Smooth muscle cell of the brain vasculature (primary cell): Measurements from ENCODE around the gene AURKB.
A peak's percentile ranks its signal among the peaks of the same experiment; 100 is the strongest.

Source experiments
- DNase-seq: peaks from one replicate; pipeline ENCODE4 v3.0.0-alpha.2; 2012; ENCODE audit warnings: low read depth, low spot score

Gene AURKB

DNA sequence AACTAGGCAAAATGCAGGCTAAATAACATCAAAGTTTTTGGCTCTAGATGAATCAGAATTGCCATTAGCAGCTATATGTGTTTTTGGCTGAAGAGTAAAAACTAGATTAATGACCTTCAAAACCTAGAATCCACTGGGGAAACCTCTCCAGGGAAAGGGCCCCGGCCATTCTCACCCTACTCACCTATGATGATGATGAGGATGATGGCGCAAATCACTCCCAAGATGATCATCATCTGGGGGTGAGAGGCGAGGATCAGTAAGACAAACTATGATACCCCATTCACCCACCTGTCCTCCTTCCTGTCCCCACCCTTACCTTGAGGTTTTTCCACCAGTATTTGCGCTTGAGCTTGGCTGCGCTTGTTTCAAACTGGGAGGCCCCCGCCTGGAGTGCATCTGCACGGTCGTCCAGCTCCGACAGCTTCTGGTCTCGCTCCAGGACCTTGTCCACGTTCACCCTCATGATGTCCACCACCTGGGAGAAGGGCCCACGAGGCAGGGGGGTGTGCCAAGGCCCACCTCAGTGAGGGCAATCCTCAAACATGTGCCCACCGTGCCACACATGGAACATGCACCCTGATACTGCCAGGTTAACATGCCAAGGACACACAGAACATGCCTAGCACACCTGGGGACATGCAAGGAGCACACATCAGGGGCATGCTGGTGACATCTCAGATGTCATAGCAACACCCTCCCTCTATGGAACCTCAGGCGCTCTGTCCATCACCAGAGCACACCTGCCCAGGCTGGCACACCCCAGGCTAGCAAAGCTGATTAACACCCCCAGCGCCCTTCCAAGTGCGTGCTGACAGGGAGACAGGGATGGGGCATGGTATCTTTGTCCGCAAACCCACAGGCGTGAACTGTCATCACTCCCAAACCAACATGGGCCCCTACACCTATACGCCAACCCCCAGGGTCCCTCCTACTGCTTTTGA lies 48.8 kb downstream of the AURKB start:
- DNase-seq = no peak

DNA sequence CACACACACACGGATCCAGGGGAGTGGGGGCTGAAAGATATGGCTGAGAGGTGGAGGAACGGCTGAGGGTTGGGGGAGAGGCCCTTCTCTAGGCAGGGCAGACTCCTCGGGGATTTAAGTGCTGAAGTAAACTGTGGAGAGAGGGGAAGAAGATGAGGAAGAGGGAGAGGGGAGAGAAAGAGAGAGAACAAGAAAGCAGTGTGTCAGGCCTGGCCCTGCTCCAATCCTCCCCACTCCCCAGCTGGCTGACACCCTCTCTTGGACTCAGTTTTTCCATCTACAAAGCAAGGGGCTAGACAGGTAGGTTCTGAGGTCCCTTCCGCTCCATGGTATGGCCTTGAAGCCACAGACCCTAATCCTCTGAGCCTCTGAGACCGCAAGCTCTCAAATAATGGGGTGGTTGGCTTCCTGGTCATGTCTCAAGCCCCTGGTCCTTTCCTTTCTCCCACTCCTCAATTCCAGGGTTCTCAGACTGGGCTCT lies 49.6 kb downstream of the AURKB start:
- DNase-seq = no peak

DNA sequence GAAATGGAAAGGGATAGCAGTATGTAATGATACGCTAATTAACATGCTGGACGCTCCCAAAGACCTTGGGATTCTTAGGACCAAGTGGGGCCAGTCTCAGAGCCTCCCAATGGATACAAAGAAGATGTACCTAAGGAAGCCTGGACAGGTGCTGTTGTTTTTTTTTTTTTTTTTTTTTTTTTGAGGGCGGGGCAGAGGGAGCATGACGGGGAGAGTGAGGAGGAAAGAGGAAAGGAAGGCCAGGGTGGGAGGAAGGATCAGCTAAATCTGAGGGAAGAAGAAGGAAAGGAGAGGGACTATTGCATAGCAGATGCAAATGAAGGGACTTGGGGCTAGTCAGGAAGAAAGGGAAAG lies 50.2 kb downstream of the AURKB start:
- DNase-seq = no peak

DNA sequence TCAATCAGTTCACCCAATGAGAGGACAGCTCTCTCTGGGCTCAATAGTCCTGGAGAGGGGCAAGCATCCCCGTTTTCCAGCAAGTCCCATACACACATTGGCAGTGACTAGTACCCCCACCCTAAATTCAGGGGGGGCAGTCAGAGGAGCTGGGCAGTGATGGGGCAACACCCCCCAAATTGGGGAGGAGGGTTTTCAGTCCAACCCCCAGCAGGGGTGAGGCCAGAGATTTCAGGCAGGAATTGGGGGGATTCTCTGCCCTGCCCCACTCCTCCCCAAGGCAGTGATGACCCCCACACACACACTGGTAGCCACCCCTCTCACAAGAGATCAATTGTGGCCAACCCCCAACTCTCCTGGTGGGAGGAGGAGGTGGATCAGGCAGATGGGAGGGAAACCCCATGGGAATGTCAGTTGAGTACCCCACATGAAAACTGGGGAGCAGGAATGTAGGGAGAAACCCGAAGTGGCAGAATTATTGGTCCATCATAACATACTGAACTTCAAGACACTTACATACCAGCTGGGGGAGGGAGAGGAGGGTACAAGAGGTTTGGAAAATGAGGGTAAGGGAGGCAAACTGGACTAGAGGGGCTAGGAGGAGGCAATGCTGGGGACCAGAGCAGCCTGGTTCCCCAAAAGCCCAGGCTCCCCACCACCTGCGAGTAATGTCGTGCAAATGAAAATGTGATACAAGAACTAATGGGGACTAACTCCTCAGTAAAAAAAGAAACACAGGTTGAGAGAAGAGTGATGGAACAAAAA lies 50.7 kb downstream of the AURKB start:
- DNase-seq = no peak

DNA sequence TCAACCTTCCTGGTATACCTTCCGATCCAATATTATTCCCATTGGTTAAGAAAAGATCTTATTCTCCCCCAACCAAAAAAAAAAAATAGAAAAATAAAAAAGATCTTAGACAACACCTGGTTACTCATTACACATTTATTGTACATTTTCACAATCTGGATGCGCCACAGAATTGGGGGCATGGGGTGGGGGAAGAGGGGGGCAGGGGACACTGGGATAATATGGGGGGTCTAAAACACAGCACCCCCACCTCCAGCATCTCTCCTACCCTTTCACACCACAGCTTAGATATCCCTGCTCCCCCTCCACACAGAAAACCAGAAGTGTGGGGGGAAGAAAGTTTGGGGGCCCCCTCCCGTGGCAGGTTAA lies 51.4 kb downstream of the AURKB start:
- DNase-seq = no peak

DNA sequence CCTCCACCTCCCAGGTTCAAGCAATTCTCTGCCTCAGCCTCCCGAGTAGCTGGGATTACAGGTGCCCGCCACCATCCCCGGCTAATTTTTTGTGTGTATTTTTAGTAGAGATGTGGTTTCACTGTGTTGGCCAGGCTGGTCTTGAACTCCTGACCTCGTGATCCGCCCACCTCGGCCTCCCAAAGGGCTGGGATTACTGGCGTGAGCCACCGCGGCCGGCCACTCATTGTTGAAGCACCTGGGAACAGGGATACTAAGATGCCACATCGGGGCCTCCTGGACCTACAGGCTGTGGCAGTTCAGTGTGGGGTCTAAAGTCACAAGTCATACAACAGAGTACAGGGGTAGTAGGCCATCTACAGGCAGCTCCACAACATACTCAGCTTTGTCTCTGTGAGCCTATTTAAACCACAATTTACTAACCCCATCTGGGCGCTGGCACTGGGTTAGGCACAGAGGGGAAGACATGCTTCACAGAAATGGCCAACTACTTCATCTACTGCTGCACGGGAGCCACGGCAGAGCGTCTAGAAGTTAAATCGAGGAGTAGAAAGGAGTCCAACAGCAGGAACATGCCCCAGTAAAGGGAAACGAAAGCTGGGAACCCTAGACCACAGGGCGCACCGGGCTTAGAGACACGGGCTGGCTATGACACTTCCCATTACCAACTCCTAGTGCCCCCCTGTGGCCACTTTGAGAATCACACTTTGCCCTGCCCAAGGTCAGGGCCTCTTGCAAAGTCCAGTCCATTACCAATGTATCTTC lies 51.9 kb downstream of the AURKB start:
- DNase-seq = no peak

DNA sequence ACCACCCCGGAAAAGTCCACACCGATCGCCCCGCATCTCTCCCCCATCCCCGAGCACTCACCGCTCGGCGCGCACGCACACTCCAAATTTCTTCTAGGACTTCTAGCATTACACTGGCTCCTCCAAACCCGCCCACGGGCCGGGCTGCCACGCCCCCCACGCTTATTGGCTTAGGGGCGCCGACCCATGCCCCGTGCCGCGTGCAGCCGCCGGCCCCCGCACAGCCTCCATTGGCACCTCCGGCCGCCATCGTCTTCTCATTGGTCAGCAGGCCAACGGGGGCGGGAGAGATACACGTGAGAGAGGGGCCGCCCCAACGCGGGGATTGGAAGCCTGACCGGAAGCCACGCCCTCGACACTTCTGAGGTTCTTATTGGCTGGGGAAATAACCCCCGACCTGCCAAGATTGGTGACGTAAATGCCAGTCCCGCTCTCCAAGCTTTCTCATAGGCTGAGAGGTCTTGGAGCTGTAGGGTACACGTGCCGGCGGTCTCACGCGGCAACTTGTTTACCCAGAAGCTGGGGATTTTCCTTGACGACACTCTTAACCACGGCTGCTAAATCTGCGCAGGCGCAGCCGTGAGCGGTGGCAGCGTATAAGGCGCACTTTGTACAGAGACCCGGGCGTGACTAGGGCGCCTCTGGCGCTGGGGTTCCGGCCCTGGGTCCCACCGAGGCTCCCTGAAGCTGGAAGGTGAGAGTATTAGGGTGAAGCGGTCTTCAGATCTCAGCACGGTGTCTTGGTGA lies 54.0 kb downstream of the AURKB start:
- DNase-seq = peak; percentile 100

DNA sequence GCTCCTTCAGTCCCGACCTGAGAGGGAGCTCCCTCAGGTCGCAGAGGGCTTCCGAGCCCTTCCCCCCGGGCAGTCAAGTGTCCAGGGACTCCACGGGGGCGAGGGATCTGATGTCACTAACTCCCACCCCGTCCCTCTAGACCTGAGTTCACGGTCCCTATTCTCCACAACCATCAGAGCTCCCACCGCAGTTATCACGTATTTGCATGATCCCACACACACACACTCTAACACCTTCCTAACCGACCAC lies 54.5 kb downstream of the AURKB start:
- DNase-seq = no peak

DNA sequence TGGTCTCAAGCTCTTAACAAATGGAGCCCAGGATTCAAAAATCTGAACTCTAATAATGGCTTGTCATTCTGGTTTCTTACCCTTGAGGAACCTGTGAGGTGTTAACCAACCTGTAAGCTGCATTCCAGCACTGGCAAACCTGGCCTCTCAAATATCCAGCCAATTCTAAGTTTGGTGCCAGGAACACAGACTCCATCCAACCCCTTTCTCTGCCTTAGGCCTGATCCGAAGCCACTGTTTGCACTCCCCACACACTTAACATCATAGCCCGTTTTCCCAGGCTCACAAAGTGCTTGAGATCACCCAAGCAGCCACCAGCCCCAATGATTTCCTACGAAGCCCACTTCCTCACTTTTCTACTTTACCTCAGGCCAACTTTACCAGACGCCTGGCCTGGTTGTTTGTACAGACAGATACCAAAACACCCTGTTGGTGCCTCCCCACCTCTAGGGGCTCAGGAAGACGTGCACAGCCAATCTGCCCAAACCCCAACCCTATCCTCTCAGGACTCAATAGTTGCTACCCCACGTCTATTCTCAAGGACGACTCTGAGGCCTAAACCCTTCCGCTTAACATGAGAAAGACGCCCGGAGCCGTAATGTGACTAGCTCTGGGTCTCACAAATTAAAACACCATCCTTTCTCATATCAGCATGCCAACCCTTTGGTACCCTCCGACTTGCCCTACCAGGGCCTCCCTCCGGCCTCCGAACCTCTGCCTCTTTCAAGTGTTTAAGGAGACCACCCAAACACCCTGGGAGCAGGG lies 55.0 kb downstream of the AURKB start:
- DNase-seq = no peak
